Midbrain (tissue), 1 donor: Measurements from ENCODE around the gene SPATA12.

ENCODE experiments used
- DNase-seq: peaks from one replicate; lab custom pipeline; 2025; lab: John Stamatoyannopoulos, UW

The SPATA12 gene

DNA sequence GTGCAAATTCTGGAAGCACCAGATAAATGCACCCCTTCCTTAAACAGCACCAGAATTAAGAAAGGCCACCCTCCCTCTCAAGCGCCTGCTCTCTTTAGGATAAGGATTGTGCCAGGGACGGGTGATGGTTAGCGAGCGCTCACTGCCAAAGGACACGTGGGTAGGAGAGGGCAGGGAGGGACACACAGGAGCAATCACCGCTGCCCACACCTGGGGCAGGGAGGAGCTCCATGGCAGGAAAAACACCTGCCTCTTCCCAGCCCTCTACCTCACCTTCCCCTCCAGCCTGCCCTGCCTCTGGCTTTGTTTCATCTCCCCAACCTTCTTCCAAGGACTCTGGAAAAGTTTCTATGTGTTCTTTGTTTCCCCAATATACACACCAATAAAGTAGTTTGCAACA lies 7.3 kb upstream of the SPATA12 start:
- DNase-seq = no peak

DNA sequence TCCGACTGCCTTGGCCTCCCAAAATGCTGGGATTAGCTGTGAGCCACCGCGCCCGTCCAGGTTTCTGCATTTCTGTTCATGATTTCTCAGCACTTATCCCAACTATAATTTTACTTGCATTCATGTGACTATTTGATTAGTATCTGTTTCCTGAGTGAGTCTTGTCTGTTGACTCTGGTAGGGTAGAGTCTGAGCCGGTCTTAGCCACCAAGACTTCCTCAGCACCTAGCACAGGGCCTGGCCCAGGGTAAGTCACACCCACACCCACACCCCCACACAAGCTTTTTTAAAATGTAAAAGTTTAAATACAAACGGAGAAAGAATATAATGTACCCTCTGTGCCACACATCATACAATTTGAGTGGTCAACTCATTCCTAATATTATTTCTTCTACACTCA lies 3.1 kb upstream of the SPATA12 start:
- DNase-seq = no peak

DNA sequence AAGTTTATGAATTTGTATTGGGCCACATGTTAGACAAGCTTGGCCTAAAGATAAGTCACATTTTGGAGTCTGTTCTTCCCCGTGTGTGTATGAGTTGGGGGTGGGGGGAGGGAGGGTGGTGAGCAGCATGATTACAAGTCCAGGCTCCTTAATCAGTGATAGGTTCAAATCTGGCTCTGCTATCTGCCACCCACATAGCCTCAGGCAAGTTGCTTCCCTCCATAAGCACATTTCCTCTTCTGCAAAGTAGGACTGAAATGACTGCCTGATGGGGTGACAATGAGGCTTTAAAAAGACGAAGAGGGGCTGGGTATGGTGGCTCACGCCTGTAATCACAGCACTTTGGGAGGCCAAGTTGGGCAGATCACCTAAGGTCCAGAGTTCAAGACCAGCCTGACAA lies 1.1 kb upstream of the SPATA12 start:
- no peak for DNase-seq

DNA sequence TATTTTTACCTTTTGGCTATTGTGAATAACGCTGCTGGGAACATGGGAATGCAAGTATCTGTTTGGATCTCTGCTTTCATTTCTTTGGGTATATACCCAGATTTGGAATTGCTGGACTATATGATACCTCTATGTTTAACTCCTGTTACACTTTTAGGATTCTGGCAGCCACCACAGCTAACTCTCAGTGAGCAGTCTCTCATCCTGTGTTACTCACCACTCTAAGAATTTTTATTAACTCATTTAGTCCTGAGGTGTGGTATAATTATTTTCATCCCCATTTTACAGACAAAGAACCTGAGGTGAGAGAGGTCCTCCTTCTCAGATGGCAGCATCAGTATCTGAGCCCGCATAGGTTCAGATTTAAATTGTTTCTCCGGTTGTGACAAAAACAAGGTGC lies 1.1 kb downstream of the SPATA12 start:
- DNase-seq = no peak

DNA sequence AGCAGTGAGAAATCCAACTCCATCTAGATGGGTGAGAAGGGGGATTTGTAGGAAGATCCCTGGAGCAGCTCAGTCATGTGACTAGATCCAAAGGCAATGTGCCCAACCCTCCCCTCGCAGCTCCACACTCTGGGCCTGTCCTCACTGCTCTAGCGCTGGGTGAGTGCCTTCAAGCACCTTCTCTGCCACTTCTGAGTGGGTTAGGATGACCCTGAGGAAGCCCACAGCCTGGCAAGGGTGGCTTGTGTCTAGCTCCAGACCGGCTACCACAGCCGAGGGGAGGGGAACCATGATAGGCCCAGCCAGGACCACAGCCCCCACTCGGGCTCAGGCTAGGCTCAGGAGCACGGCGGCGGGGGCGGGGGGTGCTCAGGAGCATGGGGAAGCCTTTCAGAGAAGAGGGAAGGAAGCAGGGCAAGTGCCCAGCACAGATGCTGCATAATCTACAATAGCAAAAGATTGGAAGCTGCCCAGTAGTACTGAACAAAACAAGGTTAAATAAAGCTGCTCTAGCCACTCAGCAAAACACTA lies 1.7 kb downstream of the SPATA12 start:
- DNase-seq = no peak

DNA sequence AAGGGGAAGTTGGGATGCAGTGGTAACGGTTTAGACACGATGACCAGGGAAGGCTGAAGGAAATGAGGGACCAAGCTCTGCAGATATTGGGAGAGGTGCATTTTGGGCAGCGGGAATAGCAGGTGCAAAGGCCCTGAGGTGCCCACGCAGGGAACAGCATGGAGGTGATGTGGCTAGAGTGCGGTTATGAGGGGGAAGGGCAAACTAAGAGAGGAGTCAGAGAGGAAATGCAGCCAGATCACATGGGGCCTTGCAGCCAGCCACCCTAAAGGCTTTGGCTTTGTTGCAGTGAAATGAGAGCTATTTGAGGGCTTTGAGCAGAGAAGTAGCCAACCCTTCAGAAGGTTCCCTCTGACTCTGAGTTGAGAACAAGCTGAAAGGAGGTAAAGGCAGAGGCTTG lies 2.6 kb downstream of the SPATA12 start:
- DNase-seq = no peak

DNA sequence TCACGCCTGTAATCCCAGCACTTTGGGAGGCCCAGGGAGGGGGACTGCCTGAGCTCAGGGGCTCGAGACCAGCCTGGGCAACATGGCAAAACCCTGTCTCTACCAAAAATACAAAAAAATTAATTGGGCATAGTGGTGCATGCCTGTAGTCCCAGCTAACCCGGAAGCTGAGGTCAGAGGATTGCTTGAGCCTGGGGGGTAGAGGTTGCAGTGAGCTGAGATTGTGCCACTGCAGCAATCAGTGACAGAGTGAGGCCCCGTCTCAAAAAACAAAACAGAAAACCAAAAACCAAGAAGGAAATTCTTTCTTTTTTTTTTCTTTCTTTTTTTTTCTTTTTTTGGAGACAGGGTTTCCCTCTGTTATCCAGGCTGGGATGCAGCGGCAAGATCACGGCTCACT lies 3.5 kb downstream of the SPATA12 start:
- DNase-seq = no peak

DNA sequence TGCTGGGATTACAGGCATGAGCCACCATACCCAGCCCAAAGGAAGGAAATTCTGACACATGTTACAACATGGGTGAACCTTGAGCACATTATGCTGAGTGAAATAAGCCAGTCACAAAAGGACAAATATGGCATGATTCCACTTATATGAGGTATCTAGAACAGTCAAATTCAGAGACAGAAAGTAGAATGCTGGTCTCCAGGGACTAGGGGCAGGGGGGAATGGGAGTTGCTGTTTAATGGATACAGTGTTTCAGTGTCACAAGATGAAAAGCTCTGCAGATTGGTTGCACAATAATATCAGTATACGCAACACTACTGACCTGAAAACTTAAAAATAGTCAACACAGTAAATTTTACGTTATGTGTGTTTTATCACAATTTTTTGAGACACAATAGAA lies 4.1 kb downstream of the SPATA12 start:
- DNase-seq = no peak

DNA sequence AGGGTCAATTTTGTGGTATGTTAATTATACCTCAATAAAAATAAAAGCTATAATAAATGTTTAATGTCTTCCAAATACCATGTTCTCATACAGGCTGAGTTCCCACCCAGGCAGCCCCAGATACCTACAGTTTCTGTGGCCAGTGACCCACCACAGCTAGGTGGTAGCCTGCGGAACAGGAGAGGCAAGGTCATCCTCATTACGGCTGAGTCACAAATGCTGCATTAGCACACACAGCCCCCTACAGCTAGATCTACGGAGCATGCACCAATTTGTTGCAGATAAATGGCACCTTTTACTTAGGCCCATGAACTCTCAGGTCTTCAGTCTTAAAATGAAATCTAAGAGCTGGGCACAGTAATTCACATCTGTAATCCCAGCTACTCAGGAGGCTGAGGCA lies 5.1 kb downstream of the SPATA12 start:
- DNase-seq = no peak

DNA sequence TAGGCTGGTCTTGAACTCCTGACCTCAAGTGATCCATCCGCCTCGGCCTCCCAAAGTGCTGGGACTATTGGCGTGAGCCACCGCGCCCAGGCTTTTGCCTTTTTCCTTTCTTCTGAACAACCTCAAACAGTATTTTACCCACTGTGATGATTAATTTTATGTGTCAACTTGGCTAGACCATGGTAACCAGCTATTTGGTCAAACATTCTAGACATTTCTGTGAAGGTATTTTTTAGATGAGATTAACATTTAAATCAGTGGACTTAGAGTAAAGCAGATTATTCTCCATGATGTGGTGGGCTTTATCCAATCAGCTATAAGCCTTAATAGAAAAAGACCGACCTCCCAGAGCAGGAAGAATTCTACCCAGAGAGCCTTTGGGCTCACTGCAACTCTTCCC lies 6.0 kb downstream of the SPATA12 start:
- no peak for DNase-seq

DNA sequence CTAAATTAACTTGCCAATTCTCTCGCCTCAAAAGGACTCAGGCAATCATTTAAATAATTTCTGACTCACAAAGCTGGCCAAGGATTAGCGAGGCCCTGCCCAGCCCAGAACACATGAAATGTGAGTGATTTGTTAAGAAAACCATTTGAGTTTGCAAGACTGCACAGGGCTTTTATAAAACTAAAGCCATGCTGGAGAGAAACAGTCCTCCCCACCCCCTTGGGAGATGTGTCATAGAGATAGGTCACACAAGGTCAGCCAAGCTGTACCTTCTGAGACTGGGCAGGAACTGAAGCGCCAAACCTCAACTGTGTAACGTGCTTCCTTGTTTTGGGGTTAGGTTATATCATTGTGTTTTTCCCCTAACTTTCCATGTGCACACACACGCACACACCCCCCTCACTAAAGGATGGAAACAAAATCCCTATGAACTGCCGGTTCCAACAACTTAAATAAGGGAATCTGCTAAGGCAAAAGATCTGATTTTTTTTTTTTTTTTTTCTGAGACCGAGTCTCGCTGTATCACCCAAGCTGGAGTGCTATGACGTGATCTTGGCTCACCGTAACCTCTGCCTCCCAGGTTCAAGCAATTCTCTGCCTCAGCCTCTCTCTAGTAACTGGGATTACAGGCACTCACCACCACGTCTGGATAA lies 8.1 kb downstream of the SPATA12 start:
- no peak for DNase-seq

DNA sequence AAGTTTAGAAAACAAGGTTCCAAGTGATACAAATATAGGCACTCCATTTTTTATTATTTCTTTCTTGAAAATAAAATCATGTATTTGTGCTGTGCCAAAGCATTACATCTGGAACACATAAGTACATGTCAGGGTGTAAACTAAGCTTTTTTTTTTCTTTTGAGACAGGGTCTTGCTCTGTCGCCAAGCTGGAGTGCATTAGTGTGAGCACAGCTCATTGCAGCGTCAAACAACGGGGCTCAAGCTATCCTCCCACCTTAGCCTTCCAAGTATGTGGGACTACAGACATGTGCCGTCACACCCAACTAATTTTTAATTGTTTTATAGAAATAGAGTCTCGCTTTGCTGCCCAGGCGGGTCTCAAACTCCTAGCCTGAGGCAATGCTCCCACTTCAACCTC lies 9.0 kb downstream of the SPATA12 start:
- no peak for DNase-seq

DNA sequence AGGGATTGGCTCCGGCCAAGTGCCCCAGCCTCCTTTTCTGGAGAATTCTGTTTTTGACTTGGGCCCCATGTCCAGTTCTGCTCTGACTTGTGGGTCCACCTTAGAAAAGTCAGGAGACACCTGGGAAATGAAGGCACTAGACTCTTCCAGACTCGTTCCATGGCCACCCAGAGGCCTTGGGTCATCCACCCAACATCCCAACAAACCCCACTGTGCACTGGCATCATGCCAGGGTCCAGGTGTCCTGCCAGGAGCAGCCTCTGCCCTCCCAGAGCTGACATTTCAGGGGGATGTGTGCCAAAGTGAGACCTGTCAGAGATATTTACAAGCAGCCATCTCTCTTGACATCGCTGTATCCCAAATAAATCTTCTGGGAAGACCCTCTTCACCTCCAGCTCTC lies 13.2 kb downstream of the SPATA12 start:
- no peak for DNase-seq

DNA sequence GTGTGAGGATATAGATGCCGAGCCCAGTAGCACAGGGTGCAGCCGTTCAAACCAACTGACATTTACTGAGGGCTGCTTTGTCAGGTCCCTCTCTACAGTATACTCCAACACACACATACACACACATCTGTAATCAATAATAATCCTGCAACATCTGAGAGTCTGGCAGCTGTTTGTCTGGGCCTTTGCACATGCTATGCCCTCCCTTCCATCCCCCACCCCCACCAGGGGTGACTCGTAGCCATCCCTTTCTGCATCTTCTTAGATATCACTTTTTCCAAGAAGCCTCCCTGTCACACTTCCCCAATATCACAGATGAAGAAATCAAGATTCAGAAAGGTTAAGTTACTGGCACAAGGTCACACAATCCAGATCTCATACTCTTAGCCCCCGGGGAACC lies 13.7 kb downstream of the SPATA12 start:
- DNase-seq = no peak

DNA sequence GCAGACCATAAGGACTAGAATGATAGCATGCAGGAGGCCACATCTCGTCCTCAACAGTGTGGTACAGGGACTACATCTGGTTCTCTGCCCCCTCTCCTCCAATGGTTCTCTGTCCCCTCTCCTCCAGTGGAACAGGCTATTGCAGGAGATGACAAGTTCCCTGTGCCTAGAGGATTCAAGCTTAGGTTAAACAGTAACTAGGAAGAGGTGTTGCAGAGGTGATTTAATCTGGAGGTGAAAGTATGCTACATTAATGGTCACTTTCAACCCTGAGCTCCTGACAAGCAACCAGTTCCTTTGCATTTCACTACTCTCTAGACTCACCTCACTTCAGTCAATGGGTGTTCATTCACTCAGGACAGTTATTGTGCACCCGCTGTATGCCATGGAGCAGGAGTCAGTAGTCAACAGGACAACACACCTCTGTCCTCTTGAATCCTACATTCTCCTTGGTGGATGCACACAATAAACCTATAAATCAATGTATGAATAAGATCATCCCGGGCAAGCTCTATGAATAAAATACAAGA lies 16.0 kb downstream of the SPATA12 start:
- DNase-seq = no peak

DNA sequence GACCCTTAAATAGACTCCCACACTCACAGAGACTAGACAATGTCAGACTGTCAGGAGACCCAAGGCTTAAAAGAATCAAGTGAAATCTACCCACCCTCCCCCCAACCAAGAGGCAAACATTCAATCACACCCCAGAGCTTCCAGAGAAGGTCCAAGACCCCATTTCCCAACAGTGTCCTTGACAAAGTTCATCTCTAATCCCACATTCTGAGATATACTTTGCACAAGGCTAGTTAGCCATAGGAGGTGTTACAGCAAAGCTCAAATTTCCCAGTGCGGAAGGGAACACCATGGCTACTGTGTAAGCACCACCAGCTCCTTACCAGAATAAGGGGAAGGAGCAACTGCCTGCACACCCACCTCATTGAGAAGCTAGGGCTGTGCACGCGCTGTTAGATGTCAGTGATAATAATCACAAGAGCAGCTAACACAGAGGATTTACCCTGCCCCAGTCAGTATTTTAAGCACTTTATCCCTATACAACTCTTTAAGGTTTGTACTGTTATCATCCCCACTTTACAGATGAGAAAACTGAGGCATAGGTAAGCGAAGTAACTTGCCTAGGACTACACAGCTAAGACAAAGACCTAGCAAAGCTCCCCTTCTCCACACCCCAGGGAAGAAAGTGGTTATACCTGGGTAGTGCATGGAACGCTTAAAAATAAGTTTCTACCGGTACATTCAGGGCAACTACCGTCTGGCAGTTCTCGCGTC lies 17.3 kb downstream of the SPATA12 start:
- no peak for DNase-seq

DNA sequence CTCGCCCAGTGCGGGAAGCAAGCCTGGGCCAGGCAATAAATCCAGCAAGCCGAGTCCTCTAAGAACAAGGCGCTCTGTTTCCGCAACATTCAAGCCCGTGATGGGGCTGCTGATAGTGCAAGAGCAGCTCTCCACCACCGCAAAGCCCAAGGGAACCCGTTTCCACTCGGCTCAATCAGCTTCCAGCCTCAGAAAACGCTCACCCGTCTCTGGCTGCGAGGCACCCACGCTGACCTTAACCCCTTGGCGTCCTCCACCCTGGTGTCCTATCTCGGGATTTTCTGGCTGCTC lies 17.8 kb downstream of the SPATA12 start:
- DNase-seq = peak; percentile 3

DNA sequence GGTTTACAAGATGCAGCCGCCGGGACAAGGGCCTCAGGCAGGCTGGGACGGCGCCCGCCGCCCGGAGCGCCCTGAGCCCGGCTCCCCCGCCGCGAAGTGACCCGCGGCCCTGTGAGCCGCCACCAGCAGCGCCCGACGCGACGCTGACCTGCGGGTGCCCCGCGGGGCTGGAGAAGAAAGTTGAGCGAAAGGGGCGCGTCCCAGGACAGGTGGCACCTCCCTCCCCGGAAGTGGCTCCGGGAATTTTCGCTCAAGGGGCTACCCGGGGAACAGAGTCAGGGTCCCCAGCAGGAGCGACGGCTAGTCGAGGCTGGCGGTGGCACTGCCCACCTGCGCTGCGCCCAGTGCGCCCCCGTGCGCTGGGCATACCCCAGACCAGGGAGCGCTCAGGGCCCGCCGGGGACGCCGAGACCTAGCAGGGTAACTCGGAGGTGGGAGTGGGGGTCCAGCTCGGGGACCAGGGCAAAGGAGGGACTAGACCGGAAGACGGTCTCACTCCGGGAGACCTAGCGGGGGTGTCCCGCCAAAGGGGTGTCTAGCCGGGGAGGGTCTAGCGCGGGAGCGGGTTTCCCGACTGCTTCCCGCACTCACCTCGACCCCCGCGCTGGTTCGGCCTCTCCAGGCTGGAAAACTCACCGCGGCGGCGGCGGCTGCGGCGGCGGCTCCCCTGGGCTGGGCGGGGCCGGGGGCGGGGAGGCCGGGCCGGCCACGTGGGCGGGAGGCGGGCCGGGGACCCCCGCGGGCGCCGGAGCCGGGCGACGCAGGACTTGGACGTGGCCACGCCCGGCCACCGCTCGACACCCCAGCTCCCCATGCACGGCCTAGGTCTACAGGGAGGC lies 18.4 kb downstream of the SPATA12 start:
- no peak for DNase-seq

DNA sequence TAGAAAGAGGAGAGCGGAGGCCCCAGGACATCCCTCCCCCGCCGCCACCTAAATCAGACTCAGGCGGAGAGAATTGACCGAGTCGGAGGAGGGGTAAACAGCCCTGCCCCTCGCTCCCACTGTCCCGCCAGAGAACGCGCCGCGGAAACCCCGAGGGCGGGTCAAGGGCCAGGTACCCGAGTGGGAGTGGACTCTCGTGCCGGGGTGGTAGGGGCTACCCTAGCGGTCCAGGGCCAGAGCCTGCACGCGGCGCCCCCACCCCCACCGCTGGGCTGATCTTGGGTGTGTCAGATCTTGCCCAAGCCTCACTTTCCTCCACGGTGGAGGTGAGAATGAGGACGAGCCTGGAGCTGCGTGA lies 19.0 kb downstream of the SPATA12 start:
- DNase-seq = no peak

DNA sequence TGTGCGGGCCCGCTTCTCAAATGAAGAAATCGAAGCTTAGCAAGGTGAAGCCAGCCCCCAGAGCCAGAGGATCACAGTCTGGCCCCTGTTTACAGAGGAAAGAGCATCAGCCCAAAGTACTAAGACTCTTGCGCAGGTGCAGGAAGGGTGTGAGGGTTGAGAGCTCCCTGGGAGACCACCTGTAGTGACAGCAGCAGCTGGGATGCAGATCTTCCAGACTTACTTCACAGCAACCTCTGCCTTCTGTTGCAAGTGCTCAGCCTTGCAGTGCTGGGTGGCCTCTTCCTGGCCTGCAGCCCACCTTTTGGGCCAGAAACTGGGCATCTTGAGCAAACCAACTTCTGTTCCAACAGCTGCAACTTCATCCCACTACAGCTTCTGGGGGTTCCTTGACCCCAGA lies 19.7 kb downstream of the SPATA12 start:
- no peak for DNase-seq

DNA sequence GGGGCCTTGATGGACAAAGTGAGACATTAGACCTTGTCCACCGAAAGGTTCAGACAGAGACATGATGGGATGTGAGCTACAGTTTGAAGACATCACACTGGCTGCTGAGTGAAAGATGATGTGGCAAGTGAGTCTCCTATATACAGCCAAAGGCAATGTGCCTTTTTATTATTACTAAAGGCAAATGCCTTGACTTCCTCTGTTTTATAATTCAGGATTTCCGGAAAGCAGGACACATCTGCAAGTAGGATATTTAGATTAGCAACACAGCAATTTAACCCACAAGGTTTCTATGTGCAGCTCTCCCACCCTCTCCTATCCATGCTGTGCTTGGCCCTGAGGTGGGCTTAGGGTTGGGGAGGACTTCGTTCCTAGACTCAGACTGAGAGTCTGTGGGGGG lies 20.7 kb downstream of the SPATA12 start:
- no peak for DNase-seq

DNA sequence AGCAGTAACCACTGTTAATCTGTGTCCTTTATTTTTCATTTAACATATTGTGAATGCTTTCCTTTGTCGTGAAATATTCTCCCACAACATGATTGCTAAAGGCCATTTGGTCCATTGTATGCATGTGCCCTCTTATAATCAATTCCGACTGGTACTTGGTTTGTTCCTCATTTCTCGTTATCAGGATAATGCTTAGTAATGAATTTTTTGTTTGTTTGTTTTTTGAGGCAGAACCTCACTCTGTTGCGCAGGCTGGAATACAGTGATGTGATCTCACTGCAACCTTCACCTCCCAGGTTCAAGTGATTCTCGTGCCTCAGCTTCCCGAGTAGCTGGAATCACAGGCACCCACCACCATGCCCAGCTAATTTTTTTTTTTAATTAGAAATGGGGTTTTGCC lies 22.0 kb downstream of the SPATA12 start:
- DNase-seq = no peak
